ES-I3 (cell line): ENCODE results near the gene OTUD1.

ENCODE experiments used
- H3K36me3 ChIP-seq: 2 replicates; pipeline ENCODE4 v1.6.1; 2013; ENCODE audit warnings: mild to moderate bottlenecking, low read length, control low read depth, moderate library complexity; ENCODE audit not compliant: insufficient read depth
- H3K4me1 ChIP-seq: 2 replicates; pipeline ENCODE4 v1.6.1; 2013; ENCODE audit warnings: mild to moderate bottlenecking, control low read depth, low read length; ENCODE audit not compliant: insufficient read depth
- H3K9ac ChIP-seq: 2 replicates; pipeline ENCODE4 v1.6.1; 2013; ENCODE audit warnings: low read depth, mild to moderate bottlenecking, low read length, moderate library complexity
- H3K9me3 ChIP-seq: 2 replicates; pipeline ENCODE4 v1.6.1; 2013; ENCODE audit warnings: mild to moderate bottlenecking, low read length, moderate library complexity; ENCODE audit not compliant: control insufficient read depth, insufficient read depth

The OTUD1 gene

DNA sequence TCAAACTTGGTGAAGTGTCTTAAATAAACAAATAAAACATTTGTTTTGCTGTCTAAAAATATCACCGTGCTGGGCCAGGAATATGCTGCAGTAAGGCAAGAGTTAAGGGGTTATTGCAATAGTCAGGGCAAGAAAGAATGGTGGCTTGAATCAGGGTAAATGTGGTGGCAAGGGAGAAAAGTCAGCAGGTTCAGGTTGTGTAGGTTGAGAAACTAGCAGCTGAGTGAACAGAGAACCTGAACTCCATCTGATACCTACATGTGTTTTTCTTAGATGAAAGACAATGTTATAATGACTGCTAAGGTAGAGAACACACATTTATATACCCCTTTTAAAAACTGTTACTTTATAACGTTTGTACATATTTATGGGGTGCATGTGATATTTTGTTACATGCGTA is 28.7 kb downstream of the OTUD1 start:
- Histone ChIP-seq H3K4me1 (no peaks in the 10 kb centered on the region), H3K9me3 (no peaks in the 10 kb centered on the region), H3K36me3 (no peaks in the 10 kb centered on the region), H3K9ac (no peak overlapping the region)

DNA sequence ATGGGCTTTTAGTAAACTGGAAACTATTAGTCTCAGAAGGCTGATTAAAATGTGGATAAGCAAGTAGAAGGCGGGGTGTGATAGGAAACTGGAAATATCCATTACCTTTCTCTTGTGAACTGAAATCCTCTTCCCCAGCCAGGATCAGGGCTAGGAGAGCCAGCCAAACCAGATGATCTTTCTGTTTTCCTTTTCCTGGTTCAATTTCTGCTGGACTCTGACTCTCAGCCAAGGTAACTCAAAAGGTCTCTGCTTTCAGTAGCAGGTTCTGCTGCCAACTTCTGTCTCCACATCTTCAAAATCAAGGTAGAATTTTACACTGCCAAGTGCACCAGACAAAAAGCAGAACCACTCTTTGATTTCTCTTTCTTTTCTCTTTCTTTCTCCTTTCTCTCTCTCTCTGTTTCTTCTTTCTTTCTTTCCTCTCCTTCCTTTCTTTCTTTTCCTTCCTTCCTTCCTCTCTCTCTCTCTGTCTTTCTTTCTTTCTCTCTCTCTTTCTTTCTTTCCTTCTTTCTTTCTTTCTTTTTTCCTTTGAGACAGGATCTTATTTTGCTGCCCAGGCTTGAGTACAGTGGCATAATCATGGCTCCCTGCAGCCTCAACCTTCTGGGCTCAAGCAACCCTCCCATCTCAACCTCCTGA is 30.8 kb downstream of the OTUD1 start:
- Histone ChIP-seq H3K36me3 (no peaks in the 10 kb centered on the region), H3K9me3 (no peaks in the 10 kb centered on the region), H3K4me1 (no peaks in the 10 kb centered on the region), H3K9ac (no peak overlapping the region)

DNA sequence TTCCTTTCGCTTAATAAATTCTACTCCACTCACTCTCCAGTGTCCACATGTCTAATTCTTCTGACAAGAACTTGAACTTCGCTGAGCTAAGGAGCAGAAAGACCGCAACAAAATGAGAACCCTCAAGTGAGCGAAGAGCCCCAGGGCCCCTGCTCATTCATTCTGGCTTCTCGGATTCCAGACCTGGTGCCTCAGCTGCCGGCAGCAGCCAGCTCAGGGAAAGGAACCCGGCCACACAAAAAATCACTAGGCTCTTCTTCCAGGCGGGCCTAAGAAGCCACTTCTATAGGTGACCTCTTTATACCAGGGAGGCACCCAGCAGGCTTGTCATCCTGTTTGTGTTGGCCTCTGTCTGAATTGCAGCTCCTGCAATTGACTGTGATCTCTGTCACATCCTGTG is 33.3 kb downstream of the OTUD1 start:
- Histone ChIP-seq H3K36me3 (no peaks in the 10 kb centered on the region), H3K9ac (no peak overlapping the region), H3K9me3 (no peaks in the 10 kb centered on the region), H3K4me1 (no peaks in the 10 kb centered on the region)

DNA sequence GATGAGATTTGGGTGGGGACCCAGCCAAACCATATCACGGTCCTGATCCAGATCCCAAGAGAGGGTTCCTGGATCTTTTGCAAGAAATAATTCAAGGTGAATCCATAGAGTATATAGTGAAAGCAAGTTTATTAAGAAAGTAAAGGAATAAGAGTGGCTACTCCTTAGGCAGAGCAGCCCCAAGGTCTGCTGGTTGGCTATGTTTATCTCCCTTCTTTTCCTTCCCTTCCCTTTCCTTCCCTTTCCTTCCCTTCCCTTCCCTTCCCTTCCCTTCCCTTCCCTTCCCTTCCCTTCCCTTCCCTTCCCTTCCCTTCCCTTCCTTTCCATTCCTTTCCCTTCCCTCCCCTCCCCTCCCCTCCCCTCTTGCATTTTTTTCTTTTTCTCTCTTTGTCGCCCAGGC is 35.2 kb downstream of the OTUD1 start:
- H3K9me3 ChIP-seq: no peaks in the 10 kb centered on the region
- H3K4me1 ChIP-seq: no peaks in the 10 kb centered on the region
- H3K36me3 ChIP-seq: no peaks in the 10 kb centered on the region
- no peak overlapping the region for H3K9ac ChIP-seq

DNA sequence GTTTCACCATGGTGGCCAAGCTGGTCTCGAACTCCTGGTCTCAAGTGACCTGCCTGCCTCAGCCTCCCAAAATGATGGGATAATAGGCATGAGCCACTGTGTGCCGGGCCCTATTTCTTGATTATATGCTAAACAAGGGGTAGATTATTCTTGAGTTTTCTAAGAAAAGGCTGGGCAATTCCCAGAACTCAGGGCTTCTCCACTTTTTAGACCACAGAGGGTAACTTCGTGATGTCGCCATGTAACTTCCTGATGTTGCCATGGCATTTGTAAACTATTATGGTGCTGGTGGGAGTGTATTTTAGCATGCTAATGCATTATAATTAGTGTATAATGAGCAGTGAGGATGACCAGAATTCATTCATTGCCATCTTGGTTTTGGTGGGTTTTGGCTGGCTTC is 35.8 kb downstream of the OTUD1 start:
- Histone ChIP-seq H3K9me3 (no peaks in the 10 kb centered on the region), H3K4me1 (no peaks in the 10 kb centered on the region), H3K9ac (no peak overlapping the region), H3K36me3 (no peaks in the 10 kb centered on the region)

DNA sequence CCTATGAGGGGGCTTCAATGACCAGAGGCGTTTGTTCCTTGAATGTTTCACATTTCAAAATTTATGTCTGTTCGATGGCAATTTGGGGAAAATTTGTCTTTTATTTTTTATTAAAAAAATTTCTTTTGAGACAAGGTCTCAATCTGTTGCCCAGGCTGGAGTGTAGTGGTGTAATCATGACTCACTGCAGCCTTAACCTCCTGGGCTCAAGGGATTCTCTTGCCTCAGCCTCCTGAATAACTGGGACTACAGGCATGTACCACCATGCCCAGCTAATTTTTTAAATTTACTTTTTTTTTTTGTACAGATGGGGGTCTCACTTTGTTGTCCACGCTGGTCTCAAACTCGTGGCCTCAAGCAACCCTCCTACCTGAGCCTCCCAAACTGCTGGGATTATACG is 39.7 kb downstream of the OTUD1 start:
- no peaks in the 10 kb centered on the region for H3K36me3 ChIP-seq
- no peaks in the 10 kb centered on the region for H3K9me3 ChIP-seq
- H3K4me1 ChIP-seq: no peaks in the 10 kb centered on the region
- H3K9ac ChIP-seq: no peak overlapping the region

- Histone ChIP-seq H3K4me1 (no peaks in the 10 kb centered on the region), H3K36me3 (no peaks in the 10 kb centered on the region), H3K9ac (no peak overlapping the region), H3K9me3 (no peaks in the 10 kb centered on the region)
Measured at GRCh38 chr10:23479798-23480473, 41.1 kb downstream of the OTUD1 start.

GRCh38 chr10:23481363-23481961 is 42.6 kb downstream of the OTUD1 start:
- Histone ChIP-seq H3K36me3 (no peaks in the 10 kb centered on the region), H3K9ac (no peak overlapping the region), H3K9me3 (no peaks in the 10 kb centered on the region)

DNA sequence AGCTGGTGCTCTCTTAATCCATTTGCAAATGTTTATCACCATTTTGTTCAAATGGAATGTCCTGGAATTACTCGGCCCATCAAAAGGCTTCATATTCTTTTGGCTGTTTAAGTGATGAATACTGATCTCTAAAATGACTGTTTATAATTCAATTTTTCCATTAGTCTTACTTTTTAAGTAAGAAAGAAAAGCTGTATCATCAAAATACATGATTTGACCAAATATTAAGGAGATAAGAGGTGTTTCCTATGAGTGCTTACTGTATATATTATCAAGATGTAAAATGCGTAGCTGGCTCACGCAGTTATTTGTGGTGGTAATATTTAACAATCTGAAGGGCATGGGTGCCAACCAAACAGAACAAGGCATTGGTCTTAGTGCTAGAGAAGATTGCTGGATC is 51.2 kb downstream of the OTUD1 start:
- Histone ChIP-seq H3K36me3 (no peaks in the 10 kb centered on the region), H3K4me1 (no peaks in the 10 kb centered on the region)

More at GRCh38 chr10:23481363-23481961, 42.6 kb downstream of the OTUD1 start:
- no peaks in the 10 kb centered on the region for H3K4me1 ChIP-seq

More for the DNA sequence above, 51.2 kb downstream of the OTUD1 start:
- Histone ChIP-seq H3K9me3 (no peaks in the 10 kb centered on the region), H3K9ac (no peak overlapping the region)
